Neural cell (in vitro differentiated cells): ENCODE data around the gene PGF. TPM values are rescaled to one million over a fixed set of nuclear protein-coding genes. Genes with fewer than 3 reads are reported as not detected.

Experiments
- H2AFZ ChIP-seq: fragments of 200-600, 300-800 bp; sonication (generic), shearing (Covaris generic); 2 replicates; pipeline ENCODE4 v1.6.0; 2014; ENCODE audit warnings: low read depth, mild to moderate bottlenecking, antibody characterized with exemption, low read length, moderate library complexity
- H3F3A ChIP-seq: fragments of 200-600 bp; shearing (Covaris generic); 2 replicates; pipeline ENCODE4 v1.6.1; 2016; ENCODE audit warnings: mild to moderate bottlenecking, moderate library complexity, mixed read lengths, antibody characterized with exemption, low read length; ENCODE audit not compliant: insufficient read depth, poor library complexity, severe bottlenecking
- H3K27ac ChIP-seq: fragments of 200-600, 300-800 bp; sonication (generic), shearing (Covaris generic); 2 replicates; pipeline ENCODE4 v1.5.1; 2014; ENCODE audit warnings: mild to moderate bottlenecking, low read length, moderate library complexity
- H3K27me3 ChIP-seq: fragments of 300-800, 200-600 bp; sonication (generic), shearing (Covaris generic); 2 replicates; pipeline ENCODE4 v1.6.0; 2014; ENCODE audit warnings: mild to moderate bottlenecking, low read depth, low read length, moderate library complexity; ENCODE audit not compliant: insufficient read depth
- H3K36me3 ChIP-seq: fragments of 300-800, 200-600 bp; sonication (generic), shearing (Covaris generic); 2 replicates; pipeline ENCODE4 v1.5.1; 2014; ENCODE audit warnings: mild to moderate bottlenecking, antibody characterized with exemption, low read length, moderate library complexity; ENCODE audit not compliant: insufficient read depth
- H3K4me2 ChIP-seq: fragments of 300-800, 200-600 bp; sonication (generic), shearing (Covaris generic); 2 replicates; pipeline ENCODE4 v1.6.0; 2014; ENCODE audit warnings: mild to moderate bottlenecking, low read length
- H3K4me3 ChIP-seq: fragments of 300-800, 200-600 bp; sonication (generic), shearing (Covaris generic); 2 replicates; pipeline ENCODE4 v1.5.1; 2014; ENCODE audit warnings: mild to moderate bottlenecking, low read length, moderate library complexity
- H3K79me2 ChIP-seq: fragments of 200-600 bp; shearing (Covaris generic); replicated peaks from 2 replicates; pipeline ENCODE4 v1.6.0; 2014; ENCODE audit warnings: mild to moderate bottlenecking, low read length, moderate library complexity; ENCODE audit not compliant: insufficient read depth
- H3K9ac ChIP-seq: fragments of 300-800, 200-600 bp; sonication (generic), shearing (Covaris generic); 2 replicates; pipeline ENCODE4 v1.6.1; 2016; ENCODE audit warnings: mild to moderate bottlenecking, low read length, mixed read lengths
- H3K9me2 ChIP-seq: fragments of 200-600 bp; shearing (Covaris generic); 2 replicates; pipeline ENCODE4 v1.6.1; 2016; ENCODE audit warnings: mild to moderate bottlenecking, low read length, mixed read lengths; ENCODE audit not compliant: insufficient read depth
- H3K9me3 ChIP-seq: fragments of 200-600, 300-800 bp; sonication (generic), shearing (Covaris generic); 2 replicates; pipeline ENCODE4 v1.6.1; 2016; ENCODE audit warnings: mild to moderate bottlenecking, mixed run types, low read length, moderate library complexity, mixed read lengths
- H4K20me1 ChIP-seq: fragments of 200-600 bp; shearing (Covaris generic); 2 replicates; pipeline ENCODE4 v1.6.1; 2016; ENCODE audit warnings: mild to moderate bottlenecking, mixed run types; ENCODE audit not compliant: insufficient read depth
- CTCF ChIP-seq: fragments of 450-650 bp; IDR thresholded peaks from 2 replicates; pipeline ENCODE4 v1.5.1; 2014; ENCODE audit warnings: antibody characterized with exemption, mild to moderate bottlenecking, moderate library complexity; ENCODE audit not compliant: poor library complexity, severe bottlenecking
- EP300 ChIP-seq: fragments of 450-650 bp; conservative IDR thresholded peaks from 2 replicates; pipeline ENCODE4 v1.6.1; 2014; ENCODE audit warnings: antibody characterized with exemption, mild to moderate bottlenecking, moderate library complexity; ENCODE audit not compliant: poor library complexity, severe bottlenecking
- EZH2 ChIP-seq: fragments of 200-600, 300-800 bp; shearing (Covaris generic), sonication (generic); IDR thresholded peaks from 2 replicates; pipeline ENCODE4 v1.6.1; 2014; ENCODE audit warnings: antibody characterized with exemption, low read length, borderline replicate concordance, mild to moderate bottlenecking; ENCODE audit not compliant: insufficient read depth, poor library complexity, severe bottlenecking
- MXI1 ChIP-seq: fragments of 450-650 bp; conservative IDR thresholded peaks from 2 replicates; pipeline ENCODE4 v1.6.1; 2014; ENCODE audit warnings: antibody characterized with exemption, mild to moderate bottlenecking; ENCODE audit not compliant: poor library complexity, severe bottlenecking
- POLR2AphosphoS5 ChIP-seq: IDR thresholded peaks from 2 replicates; pipeline ENCODE4 v1.6.1; 2012
- RAD21 ChIP-seq: fragments of 450-650 bp; conservative IDR thresholded peaks from 2 replicates; pipeline ENCODE4 v1.6.1; 2014; ENCODE audit warnings: antibody characterized with exemption, mild to moderate bottlenecking, moderate library complexity
- REST ChIP-seq: IDR thresholded peaks from 2 replicates; pipeline ENCODE4 v1.6.1; 2012; ENCODE audit warnings: borderline replicate concordance
- SMC3 ChIP-seq: fragments of 450-650 bp; conservative IDR thresholded peaks from 2 replicates; pipeline ENCODE4 v1.6.1; 2014; ENCODE audit warnings: antibody characterized with exemption, mild to moderate bottlenecking, moderate library complexity; ENCODE audit not compliant: poor library complexity
- TAF1 ChIP-seq: IDR thresholded peaks from 2 replicates; pipeline ENCODE4 v1.6.1; 2012; ENCODE audit warnings: low read depth
- polyA plus RNA-seq: library from polyadenylated mRNA; depleted of rRNA; stranded (reverse); fragments of >200 nt; gene quantifications from 2 replicates; pipeline ENCODE4 v1.2.3, GENCODE V29; 2014

Gene PGF
- polyA plus RNA-seq, 1 donor from 2014 or later, result not detected

GRCh38 chr14:74985806-74986205 is 30.4 kb upstream of the PGF start:
- no peak for TF ChIP-seq CTCF
- no peak for TF ChIP-seq TAF1
- TF ChIP-seq MXI1, result no peak
- no peak for TF ChIP-seq REST
- TF ChIP-seq EZH2, result no peak
- no peak for TF ChIP-seq SMC3
- TF ChIP-seq POLR2AphosphoS5, result no peak
- TF ChIP-seq EP300, result no peak
- TF ChIP-seq RAD21, result no peak
- Histone ChIP-seq H3K9me3 (no peaks in the 10 kb centered on the region), H3K9ac (no peak overlapping the region), H3K79me2 (no peaks in the 10 kb centered on the region), H2AFZ (no peak overlapping the region), H3K4me3 (no peak overlapping the region), H3K27me3 (no peaks in the 10 kb centered on the region), H4K20me1 (no peaks in the 10 kb centered on the region), H3K36me3 (no peaks in the 10 kb centered on the region), H3K9me2 (no peaks in the 10 kb centered on the region), H3K27ac (no peak overlapping the region), H3F3A (no peaks in the 10 kb centered on the region), H3K4me2 (no peak overlapping the region)

- Histone ChIP-seq H3F3A (no peaks in the 10 kb centered on the region), H3K79me2 (no peaks in the 10 kb centered on the region), H3K4me3 (no peak overlapping the region), H2AFZ (no peak overlapping the region), H3K4me2 (no peak overlapping the region), H3K9me2 (no peaks in the 10 kb centered on the region), H3K9ac (no peak overlapping the region), H4K20me1 (no peaks in the 10 kb centered on the region), H3K9me3 (no peaks in the 10 kb centered on the region), H3K27me3 (no peaks in the 10 kb centered on the region), H3K36me3 (no peaks in the 10 kb centered on the region), H3K27ac (no peak overlapping the region)
- TF ChIP-seq SMC3 (no peak), REST (no peak), MXI1 (no peak), POLR2AphosphoS5 (no peak), TAF1 (no peak), EP300 (no peak), EZH2 (no peak), CTCF (no peak), RAD21 (no peak)
Measured at GRCh38 chr14:74985028-74985310, 29.6 kb upstream of the PGF start.
